IgD-negative memory B cell (primary cell): ENCODE results near the gene FAM171A1. TPM values are rescaled to one million over a fixed set of nuclear protein-coding genes. Genes with fewer than 3 reads are reported as not detected.
"Not testable (repeated sequence)": the region's sequence is repeated elsewhere in the genome, so short reads cannot be mapped to it uniquely, and the experiment has no call there.

Experiments used
- H3K27ac Mint-ChIP-seq, 3 donors: one replicate each; pipeline ENCODE4 v1.8.0; 2020 to 2022; ENCODE audit warnings: mild to moderate bottlenecking in 3 of 3, mixed read lengths in 3 of 3, moderate library complexity in 1 of 3
- H3K27me3 Mint-ChIP-seq: one replicate; pipeline ENCODE4 v1.8.0; 2021; ENCODE audit warnings: mixed read lengths
- H3K36me3 Mint-ChIP-seq: one replicate; pipeline ENCODE4 v1.8.0; 2020; ENCODE audit warnings: mild to moderate bottlenecking, mixed read lengths
- H3K4me1 Mint-ChIP-seq, 3 donors: one replicate each; pipeline ENCODE4 v1.8.0; 2020 to 2022; ENCODE audit warnings: mixed read lengths in 3 of 3, mild to moderate bottlenecking in 1 of 3
- H3K4me3 Mint-ChIP-seq, 4 donors: one replicate each; pipeline ENCODE4 v1.8.0; 2020 to 2022; ENCODE audit warnings: mild to moderate bottlenecking in 4 of 4, mixed read lengths in 4 of 4, moderate library complexity in 3 of 4
- H3K9me3 Mint-ChIP-seq, 3 donors: one replicate each; pipeline ENCODE4 v1.8.0; 2020 to 2021; ENCODE audit warnings: mixed read lengths in 3 of 3, mild to moderate bottlenecking in 1 of 3
- polyA plus RNA-seq: library from polyadenylated mRNA; unstranded; fragments of 300-500 nt; fragmentation: Illumina TruSeq; gene quantifications from one replicate; pipeline ENCODE4 v1.2.3, GENCODE V29; 2021

Gene FAM171A1
- polyA plus RNA-seq, 1 donor from 2014 or later = 0.36 TPM

DNA sequence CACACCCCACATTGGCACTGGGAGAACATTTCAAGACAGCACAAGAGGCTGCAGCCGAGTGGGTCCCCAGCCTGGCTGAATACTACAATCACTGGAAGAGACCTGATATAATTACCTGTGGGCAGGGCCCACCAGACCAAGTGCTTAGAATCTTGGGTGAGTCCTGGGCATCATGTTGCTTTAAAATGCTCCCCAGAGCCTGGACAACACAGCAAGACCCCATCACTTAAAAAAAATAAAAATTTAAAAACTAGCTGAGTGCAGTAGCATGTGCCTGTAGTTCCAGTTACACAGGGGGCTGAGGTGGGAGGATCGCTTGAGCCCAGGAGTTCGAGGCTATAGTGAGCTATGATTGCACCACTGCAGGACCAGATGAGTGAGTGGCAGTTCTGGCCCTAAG lies 28.1 kb downstream of the FAM171A1 start:
- no peaks in the 10 kb centered on the region for H3K4me1 Mint-ChIP-seq
- H3K27me3 Mint-ChIP-seq = peaks cover 4% of the 10 kb centered on the region
- H3K4me3 Mint-ChIP-seq = no peak overlapping the region
- peaks cover 3% of the 10 kb centered on the region for H3K36me3 Mint-ChIP-seq
- H3K9me3 Mint-ChIP-seq = no peaks in the 10 kb centered on the region
- no peak overlapping the region for H3K27ac Mint-ChIP-seq

DNA sequence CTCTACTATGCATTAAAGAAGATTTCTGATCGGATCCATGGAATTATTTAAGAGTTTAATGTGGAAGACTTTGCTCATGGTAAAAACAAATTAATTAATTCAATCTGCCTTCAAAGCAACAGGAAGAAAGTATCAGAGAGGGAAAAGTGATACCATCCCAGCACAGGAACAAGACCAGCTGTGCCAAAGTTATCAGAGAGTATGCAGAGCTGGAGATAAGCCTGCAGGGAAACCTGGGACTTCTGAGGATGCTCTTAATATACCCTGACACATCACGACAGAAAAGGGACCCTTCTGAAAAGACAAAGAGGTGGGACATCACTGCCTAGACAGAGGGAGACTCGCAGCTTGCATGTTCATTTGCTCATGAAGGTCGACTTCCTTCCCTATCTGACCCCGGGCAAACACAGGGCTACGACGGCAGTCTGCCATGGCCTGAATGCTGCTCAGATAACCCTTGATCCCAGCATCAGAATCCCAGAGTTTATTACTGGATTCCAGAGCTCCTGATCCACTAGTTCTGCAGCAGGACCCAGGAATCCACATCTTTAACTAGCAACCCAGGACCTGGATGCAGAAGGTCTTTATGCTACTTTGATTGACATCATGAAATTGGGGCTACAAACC lies 29.5 kb downstream of the FAM171A1 start:
- H3K4me3 Mint-ChIP-seq = no peak overlapping the region
- H3K9me3 Mint-ChIP-seq = no peaks in the 10 kb centered on the region
- H3K27ac Mint-ChIP-seq = no peak overlapping the region
- no peaks in the 10 kb centered on the region for H3K4me1 Mint-ChIP-seq
- H3K27me3 Mint-ChIP-seq = peaks cover 5% of the 10 kb centered on the region
- peaks cover 3% of the 10 kb centered on the region for H3K36me3 Mint-ChIP-seq

DNA sequence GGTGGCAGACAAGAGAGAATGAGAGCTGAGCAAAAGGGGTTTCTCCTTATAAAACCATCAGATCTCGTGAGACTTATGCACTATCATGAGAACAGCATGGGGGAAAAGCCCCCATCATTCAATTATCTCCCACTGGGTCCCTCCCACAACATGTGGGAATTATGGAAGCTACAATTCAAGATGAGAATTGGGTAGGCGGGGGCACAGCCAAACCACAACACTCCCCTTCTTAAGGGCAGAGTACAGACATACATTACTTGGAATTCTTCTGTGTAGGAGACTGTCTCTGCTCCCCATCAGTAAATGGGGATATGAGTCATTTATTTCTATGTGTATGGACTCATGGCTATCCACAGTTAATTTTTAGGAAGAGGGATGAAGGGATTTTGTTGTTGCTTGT lies 31.2 kb downstream of the FAM171A1 start:
- H3K4me1 Mint-ChIP-seq = peaks cover 0 to 2% (median 0%) of the 10 kb centered on the region in 3 donors
- H3K27me3 Mint-ChIP-seq = peaks cover 4% of the 10 kb centered on the region
- no peaks in the 10 kb centered on the region for H3K36me3 Mint-ChIP-seq
- H3K27ac Mint-ChIP-seq = no peak overlapping the region
- H3K9me3 Mint-ChIP-seq = no peaks in the 10 kb centered on the region
- no peak overlapping the region for H3K4me3 Mint-ChIP-seq

GRCh38 chr10:15337441-15337923 lies 33.6 kb downstream of the FAM171A1 start:
- H3K9me3 Mint-ChIP-seq, H3K27ac Mint-ChIP-seq, H3K4me1 Mint-ChIP-seq, H3K36me3 Mint-ChIP-seq, H3K27me3 Mint-ChIP-seq, H3K4me3 Mint-ChIP-seq: not testable (repeated sequence)

DNA sequence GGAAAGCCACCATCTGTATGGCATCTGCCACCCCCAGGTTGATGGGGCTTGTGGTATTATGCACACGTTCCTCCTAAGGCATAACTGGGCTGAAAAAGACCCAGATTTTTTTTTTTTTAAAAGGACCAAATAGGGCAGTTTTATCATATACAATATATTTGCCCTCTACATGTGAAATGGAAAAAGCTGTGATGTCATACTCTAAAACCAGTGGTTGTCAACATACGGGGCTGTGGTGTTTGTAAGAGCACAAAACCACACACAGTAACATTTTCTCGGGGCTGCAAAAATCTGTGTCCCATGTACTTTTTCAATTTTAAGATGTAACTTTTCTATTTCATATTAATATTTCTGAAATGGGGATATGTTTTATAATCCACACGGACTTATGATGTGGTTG lies 34.9 kb downstream of the FAM171A1 start:
- H3K36me3 Mint-ChIP-seq = peaks cover 1% of the 10 kb centered on the region
- no peak overlapping the region for H3K27ac Mint-ChIP-seq
- no peak overlapping the region for H3K4me3 Mint-ChIP-seq
- no peaks in the 10 kb centered on the region for H3K9me3 Mint-ChIP-seq
- H3K27me3 Mint-ChIP-seq = peaks cover 1% of the 10 kb centered on the region
- peaks cover 0 to 2% (median 0%) of the 10 kb centered on the region in 3 donors for H3K4me1 Mint-ChIP-seq

GRCh38 chr10:15335508-15335907 lies 35.6 kb downstream of the FAM171A1 start:
- peaks cover 0 to 2% (median 0%) of the 10 kb centered on the region in 3 donors for H3K4me1 Mint-ChIP-seq
- H3K27me3 Mint-ChIP-seq = peaks cover 1% of the 10 kb centered on the region
- no peaks in the 10 kb centered on the region for H3K9me3 Mint-ChIP-seq
- peaks cover 1% of the 10 kb centered on the region for H3K36me3 Mint-ChIP-seq
- no peak overlapping the region for H3K4me3 Mint-ChIP-seq
- H3K27ac Mint-ChIP-seq = no peak overlapping the region

DNA sequence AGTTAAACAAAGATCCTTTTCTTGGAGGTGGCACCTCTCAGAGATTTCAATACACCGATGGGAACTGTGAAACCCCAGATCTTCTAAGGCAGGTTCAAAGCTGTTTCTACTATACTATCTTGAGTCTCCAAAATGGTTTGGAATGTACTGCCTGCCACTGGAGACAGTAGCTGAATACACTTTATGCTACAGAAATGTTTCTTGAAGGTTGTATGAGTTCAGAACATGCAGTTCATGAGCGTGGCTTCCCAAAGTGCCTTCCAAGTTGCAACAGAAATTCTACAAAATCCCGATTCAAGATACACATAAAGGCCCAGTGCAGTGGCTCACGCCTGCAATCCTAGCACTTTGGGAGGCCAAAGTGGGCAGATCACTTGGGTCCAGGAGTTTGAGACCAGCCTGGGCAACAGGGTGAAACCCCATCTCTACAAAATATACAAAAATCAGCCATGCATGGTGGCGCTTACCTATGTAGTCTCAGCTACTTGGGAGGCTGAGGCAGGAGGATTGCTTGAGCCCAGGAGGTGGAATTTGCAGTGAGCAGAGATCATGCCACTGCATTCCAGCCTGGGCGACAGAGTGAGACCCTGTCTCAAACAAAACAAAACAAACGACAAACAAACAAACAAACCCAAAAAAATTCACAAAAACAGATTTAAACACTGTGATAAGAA lies 36.3 kb downstream of the FAM171A1 start:
- H3K36me3 Mint-ChIP-seq = peaks cover 1% of the 10 kb centered on the region
- H3K9me3 Mint-ChIP-seq = no peaks in the 10 kb centered on the region
- H3K4me3 Mint-ChIP-seq = no peak overlapping the region
- peaks cover 1% of the 10 kb centered on the region for H3K27me3 Mint-ChIP-seq
- no peak overlapping the region for H3K27ac Mint-ChIP-seq
- peaks cover 0 to 2% (median 0%) of the 10 kb centered on the region in 3 donors for H3K4me1 Mint-ChIP-seq

DNA sequence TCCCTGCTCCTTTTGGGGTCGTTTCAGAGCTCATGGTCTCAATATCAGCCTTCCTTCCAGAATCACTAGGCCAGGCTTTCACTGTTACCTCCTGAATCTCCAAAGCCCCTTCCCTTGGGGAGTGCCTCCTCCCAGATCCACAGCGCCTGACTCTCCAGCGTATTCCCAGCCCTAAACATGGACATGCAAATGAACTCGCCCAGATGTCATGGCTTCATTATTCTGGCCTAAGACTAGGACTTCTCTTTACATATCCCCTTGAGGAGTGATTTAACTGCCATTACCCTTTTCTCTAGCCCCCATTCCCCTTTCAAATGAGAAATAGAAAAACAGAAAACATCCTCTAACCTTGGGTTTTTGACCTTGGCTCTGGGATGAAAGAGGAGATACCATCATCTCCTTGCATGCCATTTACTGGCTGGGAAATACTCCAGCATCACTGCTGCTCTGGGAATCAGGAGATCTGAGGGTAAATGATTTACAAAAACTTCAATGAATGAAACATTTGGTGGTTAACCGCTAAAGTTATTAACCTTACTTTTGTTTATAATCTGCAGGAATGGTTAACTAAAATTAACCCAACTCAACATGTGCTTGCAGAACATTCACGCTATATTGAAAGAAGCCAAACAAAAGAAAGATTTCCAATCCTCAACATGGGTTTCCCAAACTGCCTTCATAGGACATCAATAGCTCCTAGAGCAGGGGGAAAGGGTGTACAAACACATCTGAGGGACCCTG lies 37.0 kb downstream of the FAM171A1 start:
- peaks cover 1% of the 10 kb centered on the region for H3K36me3 Mint-ChIP-seq
- H3K4me3 Mint-ChIP-seq = no peak overlapping the region
- peaks cover 0 to 2% (median 0%) of the 10 kb centered on the region in 3 donors for H3K4me1 Mint-ChIP-seq
- H3K27me3 Mint-ChIP-seq = peaks cover 1% of the 10 kb centered on the region
- H3K9me3 Mint-ChIP-seq = no peaks in the 10 kb centered on the region
- no peak overlapping the region for H3K27ac Mint-ChIP-seq

DNA sequence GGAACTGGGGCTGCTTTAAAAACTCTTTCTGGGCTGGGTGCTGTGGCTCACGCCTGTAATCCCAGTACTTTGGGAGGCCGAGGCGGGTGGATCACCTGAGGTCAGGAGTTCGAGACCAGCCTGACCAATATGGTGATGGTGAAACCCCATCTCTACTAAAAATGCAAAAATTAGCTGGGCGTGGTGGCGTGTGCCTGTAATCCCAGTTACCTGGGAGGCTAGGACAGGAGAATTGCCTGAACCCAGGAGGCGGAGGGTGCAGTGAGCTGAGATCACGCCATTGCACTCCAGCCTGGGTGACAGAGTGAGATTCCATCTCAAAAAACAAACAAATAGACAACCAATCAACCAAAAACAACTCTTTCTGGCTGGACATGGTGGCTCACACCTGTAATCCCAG lies 37.9 kb downstream of the FAM171A1 start:
- H3K27me3 Mint-ChIP-seq, H3K4me3 Mint-ChIP-seq, H3K4me1 Mint-ChIP-seq, H3K36me3 Mint-ChIP-seq, H3K27ac Mint-ChIP-seq, H3K9me3 Mint-ChIP-seq: not testable (repeated sequence)

GRCh38 chr10:15331461-15331860 lies 39.6 kb downstream of the FAM171A1 start:
- H3K4me3 Mint-ChIP-seq = no peak overlapping the region
- peaks cover 9% of the 10 kb centered on the region for H3K27me3 Mint-ChIP-seq
- peaks cover 0 to 2% (median 0%) of the 10 kb centered on the region in 3 donors for H3K4me1 Mint-ChIP-seq
- no peak overlapping the region for H3K27ac Mint-ChIP-seq
- H3K36me3 Mint-ChIP-seq = peaks cover 1% of the 10 kb centered on the region
- no peaks in the 10 kb centered on the region for H3K9me3 Mint-ChIP-seq

GRCh38 chr10:15329437-15329836 lies 41.7 kb downstream of the FAM171A1 start:
- no peak overlapping the region for H3K27ac Mint-ChIP-seq
- H3K36me3 Mint-ChIP-seq = peaks cover 1% of the 10 kb centered on the region
- no peaks in the 10 kb centered on the region for H3K4me1 Mint-ChIP-seq
- peaks cover 12% of the 10 kb centered on the region for H3K27me3 Mint-ChIP-seq
- H3K9me3 Mint-ChIP-seq = no peaks in the 10 kb centered on the region
- no peak overlapping the region for H3K4me3 Mint-ChIP-seq

GRCh38 chr10:15325944-15326284 lies 45.2 kb downstream of the FAM171A1 start:
- Mint-ChIP-seq H3K4me1 (no peaks in the 10 kb centered on the region), H3K27ac (no peak overlapping the region), H3K36me3 (no peaks in the 10 kb centered on the region), H3K9me3 (peaks cover 0 to under 1% (median 0%) of the 10 kb centered on the region in 3 donors), H3K27me3 (peaks cover 12% of the 10 kb centered on the region), H3K4me3 (no peak overlapping the region)

DNA sequence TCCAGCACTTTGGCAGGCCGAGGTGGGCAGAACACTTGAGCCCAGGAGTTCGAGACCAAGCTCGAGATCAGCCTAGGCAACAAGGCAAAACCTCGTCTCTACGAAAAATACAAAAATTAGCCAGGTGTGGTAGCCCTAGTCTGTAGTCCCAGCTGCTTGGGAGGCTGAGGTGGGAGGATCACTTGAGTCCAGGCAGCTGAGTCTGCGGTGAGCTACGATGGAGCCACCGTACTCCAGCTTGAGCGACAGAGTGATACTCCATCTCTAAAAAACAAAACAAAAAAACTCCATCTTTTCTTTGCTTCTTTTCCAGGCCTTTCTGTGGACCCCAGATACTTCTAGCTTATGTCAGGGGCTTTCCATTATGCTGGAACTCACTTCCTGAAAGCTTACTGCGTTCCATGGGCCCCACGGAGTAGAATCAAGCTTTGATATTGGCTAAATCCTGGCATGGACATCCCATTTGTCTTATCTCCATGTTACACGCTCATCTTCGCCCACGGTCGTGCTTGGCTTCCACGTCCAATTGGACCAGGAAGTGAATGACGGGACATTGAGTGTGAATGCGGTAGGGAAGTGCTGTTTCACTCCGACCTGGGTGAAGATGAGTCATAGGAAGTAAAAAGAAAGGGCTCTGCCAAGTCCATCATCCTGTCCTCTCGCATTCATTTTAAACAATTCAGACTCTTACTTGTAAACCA lies 45.7 kb downstream of the FAM171A1 start:
- H3K9me3 Mint-ChIP-seq = peaks cover 0 to 4% (median 0%) of the 10 kb centered on the region in 3 donors
- H3K4me1 Mint-ChIP-seq = no peaks in the 10 kb centered on the region
- no peak overlapping the region for H3K27ac Mint-ChIP-seq
- H3K36me3 Mint-ChIP-seq = no peaks in the 10 kb centered on the region
- H3K4me3 Mint-ChIP-seq = no peak overlapping the region
- H3K27me3 Mint-ChIP-seq = peaks cover 12% of the 10 kb centered on the region

GRCh38 chr10:15324611-15325010 lies 46.5 kb downstream of the FAM171A1 start:
- peaks cover 12% of the 10 kb centered on the region for H3K27me3 Mint-ChIP-seq
- H3K9me3 Mint-ChIP-seq = peaks cover 0 to 4% (median 0%) of the 10 kb centered on the region in 3 donors
- H3K4me1 Mint-ChIP-seq = no peaks in the 10 kb centered on the region
- H3K4me3 Mint-ChIP-seq = no peak overlapping the region
- H3K36me3 Mint-ChIP-seq = no peaks in the 10 kb centered on the region
- H3K27ac Mint-ChIP-seq = no peak overlapping the region

DNA sequence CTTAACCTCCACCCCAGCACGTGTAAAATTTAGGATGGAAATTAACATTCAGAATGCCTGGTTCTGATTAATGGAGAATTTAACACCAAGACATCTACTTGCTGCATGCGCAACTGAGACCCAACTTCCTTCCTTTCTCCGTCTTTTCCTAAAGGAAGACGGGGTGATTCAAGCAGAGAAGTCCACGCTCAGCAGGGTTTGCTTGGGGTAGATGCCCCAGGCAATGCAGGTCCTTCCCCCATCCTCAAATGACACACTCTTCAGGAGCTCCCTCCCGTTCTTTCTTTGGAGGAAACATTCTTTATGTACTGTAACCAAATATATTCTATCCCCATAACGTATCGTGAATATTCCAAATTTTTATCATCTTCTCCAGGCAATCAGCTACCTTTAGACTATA lies 47.0 kb downstream of the FAM171A1 start:
- Mint-ChIP-seq H3K27ac (no peak overlapping the region), H3K36me3 (no peaks in the 10 kb centered on the region), H3K4me3 (no peak overlapping the region), H3K4me1 (no peaks in the 10 kb centered on the region), H3K9me3 (peaks cover 0 to 4% (median 0%) of the 10 kb centered on the region in 3 donors), H3K27me3 (peaks cover 12% of the 10 kb centered on the region)
